ENCODE results near the gene TBX10.
"Not testable (repeated sequence)": the region's sequence is repeated elsewhere in the genome, so short reads cannot be mapped to it uniquely, and the experiment has no call there.

TBX10 gene

DNA sequence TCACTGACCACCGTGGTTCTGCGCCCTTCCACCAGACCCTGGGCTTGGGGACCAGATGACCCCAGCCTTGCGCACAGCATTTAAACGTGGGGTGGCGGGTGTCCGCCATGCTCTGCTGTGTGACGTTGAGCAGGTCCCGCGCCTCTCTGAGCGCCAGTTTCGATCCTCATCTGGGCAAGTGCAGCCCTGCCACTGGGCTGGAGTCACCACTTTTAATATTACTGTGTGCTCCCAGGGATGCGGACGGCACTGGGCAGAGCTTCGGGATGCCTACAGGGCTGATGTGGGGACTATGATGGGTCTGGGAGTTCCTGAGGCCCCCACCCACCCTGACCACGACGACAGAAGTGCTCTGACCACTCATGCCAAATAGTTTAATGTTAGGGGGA lies 8.6 kb downstream of the TBX10 start:
- Mint-ChIP-seq H3K9me3 (no peaks in the 10 kb centered on the region), H3K4me1 (peaks cover 6% of the 10 kb centered on the region), H3K27ac (peak overlapping the region; percentile 91), H3K27me3 (no peaks in the 10 kb centered on the region), H3K4me3 (peak overlapping the region; percentile 90), H3K36me3 (no peaks in the 10 kb centered on the region)

DNA sequence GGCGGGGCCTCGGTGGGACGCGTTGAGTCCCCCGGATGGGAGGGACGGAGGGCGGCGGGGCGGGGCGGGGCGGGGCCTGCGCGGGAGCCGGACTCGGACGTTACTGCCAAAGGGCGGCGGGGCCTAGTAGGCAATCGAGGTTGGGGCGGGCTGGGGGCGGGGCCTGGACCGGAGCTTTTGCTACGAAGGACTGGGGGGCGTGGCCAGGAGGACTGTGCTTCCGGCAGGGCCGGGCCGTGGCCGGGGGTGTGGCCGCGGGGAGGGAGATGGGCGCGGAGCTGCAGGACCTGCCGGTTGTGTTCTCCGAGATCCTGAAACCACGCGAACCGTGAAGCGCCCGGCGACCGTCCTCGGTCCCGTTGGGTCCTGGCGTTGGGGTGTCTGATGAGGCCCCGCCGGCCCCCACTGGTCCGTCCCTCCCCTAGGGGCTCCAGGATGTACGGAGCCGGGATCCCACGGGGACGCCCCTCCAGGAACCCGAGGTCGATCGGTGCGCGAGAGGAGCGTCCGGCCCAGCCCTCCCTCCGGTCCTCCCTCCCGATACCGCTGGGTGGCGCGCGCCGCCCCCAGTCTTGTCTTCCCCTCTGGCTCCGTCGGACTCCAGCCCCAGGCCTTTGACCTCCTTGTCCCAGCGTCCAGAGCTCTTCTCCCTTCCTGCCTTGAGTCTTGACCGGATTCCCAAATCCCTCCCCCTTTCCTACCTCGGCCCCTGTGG lies 9.2 kb downstream of the TBX10 start:
- Mint-ChIP-seq H3K27ac (peak overlapping the region; percentile 91), H3K36me3 (no peaks in the 10 kb centered on the region), H3K4me3 (peak overlapping the region; percentile 90), H3K27me3 (no peaks in the 10 kb centered on the region), H3K4me1 (peaks cover 6% of the 10 kb centered on the region), H3K9me3 (no peaks in the 10 kb centered on the region)

DNA sequence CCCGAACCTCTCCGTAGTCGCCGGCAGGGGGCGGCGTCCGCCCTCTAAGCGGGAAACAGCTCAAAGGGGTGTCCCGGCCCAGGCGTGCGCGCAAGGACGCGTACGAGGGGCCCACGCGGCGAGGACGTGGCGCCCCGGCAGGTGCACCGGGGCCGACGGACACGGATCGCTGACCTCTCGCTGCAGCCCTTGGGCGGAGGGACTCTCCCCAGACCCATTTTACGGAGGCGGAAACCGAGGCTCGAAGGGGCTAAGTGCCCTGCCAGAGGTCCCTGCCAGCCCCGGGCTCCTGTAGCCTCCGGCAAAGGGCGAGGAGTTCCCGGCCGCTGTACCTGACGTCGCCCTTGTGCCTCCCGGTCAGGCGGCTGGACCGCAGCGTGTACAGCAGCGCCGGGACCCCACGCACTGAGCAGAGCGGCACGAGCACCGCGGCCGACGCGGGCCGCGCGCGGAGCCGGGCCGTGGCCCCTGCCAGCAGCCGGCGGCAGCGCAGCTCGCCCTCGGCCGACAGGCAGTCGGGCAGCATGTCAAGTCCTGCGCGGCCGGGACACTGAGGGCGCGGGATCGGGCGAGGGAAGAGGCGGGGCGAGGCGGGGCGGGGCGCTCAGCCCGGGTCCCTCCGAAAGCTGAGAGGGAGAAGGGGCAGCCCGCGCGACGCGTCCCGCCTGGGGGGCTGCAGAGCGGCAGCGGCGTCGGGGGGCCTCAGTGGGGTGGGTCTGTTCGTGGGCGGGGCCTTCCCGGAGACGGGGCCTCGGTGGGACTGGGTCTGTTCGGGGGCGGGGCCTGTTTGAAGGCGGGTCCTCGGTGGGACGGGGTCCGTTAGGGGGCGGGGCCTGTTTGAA lies 10.0 kb downstream of the TBX10 start, which contains the start of gene NUDT8:
NUDT8 (minus strand) TSS at position 552 of the 842 bp plus-strand sequence; CDS start at position 526, 26 bp downstream.
- Mint-ChIP-seq H3K4me1 (peaks cover 6% of the 10 kb centered on the region), H3K27ac (peak within 1 kb of the TSS; percentile 91), H3K36me3 (no peaks in the 10 kb centered on the region), H3K27me3 (no peaks in the 10 kb centered on the region), H3K4me3 (peak within 1 kb of the TSS; percentile 90), H3K9me3 (no peaks in the 10 kb centered on the region)

DNA sequence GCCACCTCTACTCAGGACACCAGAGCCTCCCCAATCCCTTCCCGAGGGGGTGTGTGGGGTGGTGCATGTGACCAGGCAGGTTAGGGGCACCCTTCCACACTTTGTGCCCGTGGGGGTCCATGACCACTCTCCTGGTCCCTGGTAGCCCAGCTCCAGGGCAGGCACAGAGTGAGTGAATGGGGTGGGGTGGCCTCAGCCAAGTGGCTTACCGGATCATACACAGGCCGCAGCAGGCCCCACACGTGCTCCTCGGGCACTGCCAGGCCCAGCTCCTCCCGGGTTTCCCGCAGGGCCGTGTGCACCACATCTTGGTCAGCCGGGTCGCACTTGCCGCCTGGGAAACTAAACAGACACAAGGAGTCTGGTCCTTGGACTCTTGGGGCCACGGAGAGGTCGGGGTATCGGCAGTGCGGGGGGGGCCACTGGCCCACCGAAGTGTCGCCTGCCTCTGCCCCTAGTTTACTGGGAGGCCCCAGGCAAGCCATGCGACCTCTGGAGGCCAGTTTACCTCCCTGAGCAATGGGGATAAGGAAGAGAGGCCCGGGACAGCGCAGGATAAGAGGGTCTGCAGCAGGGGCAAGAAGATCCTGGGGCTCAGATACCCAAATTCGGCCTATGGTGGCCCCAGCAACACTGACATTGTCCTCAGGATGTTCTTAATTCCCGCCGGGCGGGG lies 10.7 kb downstream of the TBX10 start:
- Mint-ChIP-seq H3K4me3 (peak overlapping the region; percentile 49), H3K36me3 (no peaks in the 10 kb centered on the region), H3K27ac (no peak overlapping the region), H3K9me3 (no peaks in the 10 kb centered on the region), H3K27me3 (no peaks in the 10 kb centered on the region), H3K4me1 (peaks cover 6% of the 10 kb centered on the region)

DNA sequence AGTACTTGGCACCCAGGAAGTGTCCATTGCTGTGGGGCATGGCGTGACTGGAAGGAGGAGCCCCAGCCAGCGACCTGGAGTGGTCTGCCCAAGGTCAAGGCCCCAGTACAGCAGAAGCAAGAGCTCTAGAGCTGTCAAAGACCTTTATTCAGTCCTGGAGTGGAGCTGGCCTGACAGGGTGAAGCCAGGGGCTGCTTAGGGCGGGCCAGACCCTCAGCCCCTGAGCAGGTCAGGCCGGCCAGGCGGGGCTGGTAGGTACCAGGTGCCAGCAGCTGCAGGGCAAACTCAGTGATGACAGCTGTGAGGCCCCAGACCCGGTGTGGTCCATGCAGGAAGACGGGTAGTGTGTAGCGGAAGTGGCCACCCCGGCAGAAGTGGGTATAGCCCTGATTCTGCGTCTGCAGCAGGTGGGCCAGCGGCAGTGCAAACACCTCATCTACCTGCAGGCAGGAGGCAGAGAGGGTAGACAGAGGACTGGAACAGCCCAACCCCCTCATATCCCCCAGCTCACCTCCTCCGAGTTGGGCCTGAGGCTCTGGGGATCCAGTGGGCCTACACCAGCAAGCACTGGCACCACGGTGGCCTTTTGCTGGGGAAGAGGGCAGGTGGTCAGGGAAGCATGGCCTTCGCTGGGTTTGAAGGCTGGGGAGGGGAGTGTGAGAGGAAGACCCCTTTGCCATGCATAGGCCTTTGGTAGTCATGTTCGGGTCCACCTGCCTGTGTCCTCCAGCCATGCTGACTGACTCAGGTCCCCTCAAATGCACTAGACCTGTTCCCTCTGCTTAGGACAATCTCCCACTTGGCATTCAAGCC lies 11.5 kb downstream of the TBX10 start:
- no peaks in the 10 kb centered on the region for H3K36me3 Mint-ChIP-seq
- no peak overlapping the region for H3K27ac Mint-ChIP-seq
- peaks cover 6% of the 10 kb centered on the region for H3K4me1 Mint-ChIP-seq
- no peaks in the 10 kb centered on the region for H3K9me3 Mint-ChIP-seq
- H3K4me3 Mint-ChIP-seq, result no peak overlapping the region
- no peaks in the 10 kb centered on the region for H3K27me3 Mint-ChIP-seq

DNA sequence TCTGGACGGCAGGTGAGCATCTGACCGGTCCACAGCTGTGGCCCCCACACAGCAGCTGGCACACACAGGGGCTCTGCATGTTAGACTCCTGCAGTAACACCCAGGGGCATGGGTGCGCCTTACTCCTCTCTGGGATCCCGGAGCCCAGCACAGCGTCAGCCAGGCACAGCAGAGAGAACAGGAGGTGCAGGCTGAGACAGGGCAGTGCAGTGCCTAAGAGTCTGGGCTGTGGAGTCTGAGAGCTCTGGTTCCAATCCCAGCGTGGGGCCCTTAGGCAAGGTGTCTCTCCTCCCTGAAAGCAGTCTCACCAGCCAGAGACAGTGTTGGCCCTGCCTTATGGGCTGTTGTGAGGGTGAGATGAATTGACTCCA lies 12.1 kb downstream of the TBX10 start:
- no peaks in the 10 kb centered on the region for H3K9me3 Mint-ChIP-seq
- peaks cover 6% of the 10 kb centered on the region for H3K4me1 Mint-ChIP-seq
- H3K27me3 Mint-ChIP-seq, result no peaks in the 10 kb centered on the region
- H3K4me3 Mint-ChIP-seq, result no peak overlapping the region
- no peak overlapping the region for H3K27ac Mint-ChIP-seq
- H3K36me3 Mint-ChIP-seq, result no peaks in the 10 kb centered on the region

DNA sequence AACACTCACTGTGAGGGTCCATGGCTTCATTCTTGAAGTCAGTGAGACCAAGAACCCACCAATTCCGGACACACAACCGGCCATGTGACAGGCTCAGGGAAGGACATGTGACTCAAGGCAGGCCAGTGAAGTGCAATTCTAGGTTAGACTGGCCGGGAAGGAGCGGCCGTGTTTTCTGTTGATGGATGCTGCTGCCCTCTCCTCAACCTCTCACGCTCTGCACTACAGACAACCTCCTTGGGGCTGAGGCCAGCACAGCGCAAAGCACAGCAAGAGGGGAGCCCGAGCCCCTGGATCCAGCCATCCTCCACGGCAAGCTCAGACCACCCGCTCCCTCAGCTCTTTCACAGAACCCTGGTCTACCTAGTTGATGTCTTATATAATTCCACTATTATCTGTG lies 12.6 kb downstream of the TBX10 start:
- H3K27me3 Mint-ChIP-seq, result no peaks in the 10 kb centered on the region
- no peak overlapping the region for H3K4me3 Mint-ChIP-seq
- no peak overlapping the region for H3K27ac Mint-ChIP-seq
- H3K36me3 Mint-ChIP-seq, result no peaks in the 10 kb centered on the region
- peaks cover 6% of the 10 kb centered on the region for H3K4me1 Mint-ChIP-seq
- H3K9me3 Mint-ChIP-seq, result no peaks in the 10 kb centered on the region

DNA sequence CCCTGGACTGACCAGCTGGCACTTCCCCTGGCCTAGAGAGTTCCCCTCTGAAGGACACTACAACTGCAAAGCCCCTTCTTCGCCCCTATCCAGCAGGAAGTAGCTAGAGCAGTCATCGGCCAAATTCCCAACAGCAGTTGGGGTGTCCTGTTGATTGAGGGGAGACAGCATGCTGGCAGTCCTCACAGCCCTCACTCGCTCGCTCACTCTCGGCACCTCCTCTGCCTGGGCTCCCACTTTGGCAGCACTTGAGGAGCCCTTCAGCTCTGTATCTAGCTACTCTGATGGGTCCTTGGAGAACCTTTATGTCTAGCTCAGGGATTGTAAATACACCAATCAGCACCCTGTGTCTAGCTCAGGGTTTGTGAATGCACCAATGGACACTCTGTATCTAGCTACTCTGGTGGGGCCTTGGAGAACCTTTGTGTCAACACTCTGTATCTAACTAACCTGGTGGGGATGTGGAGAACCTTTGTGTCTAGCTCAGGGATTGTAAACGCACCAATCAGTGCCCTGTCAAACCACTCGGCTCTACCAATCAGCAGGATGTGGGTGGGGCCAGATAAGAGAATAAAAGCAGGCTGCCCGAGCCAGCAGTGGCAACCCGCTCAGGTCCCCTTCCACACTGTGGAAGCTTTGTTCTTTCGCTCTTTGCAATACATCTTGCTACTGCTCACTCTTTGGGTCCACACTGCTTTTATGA lies 13.3 kb downstream of the TBX10 start:
- peak overlapping the region; percentile 76 for H3K27ac Mint-ChIP-seq
- not testable (repeated sequence) for H3K4me1 Mint-ChIP-seq, H3K9me3 Mint-ChIP-seq, H3K36me3 Mint-ChIP-seq, H3K27me3 Mint-ChIP-seq, H3K4me3 Mint-ChIP-seq

DNA sequence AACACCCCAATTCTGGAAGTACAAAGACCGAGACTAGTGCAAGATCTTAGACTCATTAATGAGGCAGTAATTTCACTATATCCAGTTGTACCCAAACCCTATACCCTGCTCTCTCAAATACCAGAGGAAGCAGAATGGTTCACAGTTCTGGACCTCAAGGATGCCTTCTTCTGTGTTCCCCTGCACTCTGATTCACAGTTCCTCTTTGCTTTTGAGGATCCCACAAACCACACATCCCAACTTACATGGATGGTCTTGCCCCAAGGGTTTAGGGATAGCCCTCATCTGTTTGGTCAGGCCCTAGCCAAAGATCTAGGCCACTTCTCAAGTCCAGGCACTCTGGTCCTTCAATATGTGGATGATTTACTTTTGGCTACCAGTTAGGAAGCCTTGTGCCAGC lies 15.8 kb downstream of the TBX10 start:
- not testable (repeated sequence) for H3K27ac Mint-ChIP-seq, H3K4me1 Mint-ChIP-seq, H3K36me3 Mint-ChIP-seq, H3K27me3 Mint-ChIP-seq, H3K4me3 Mint-ChIP-seq, H3K9me3 Mint-ChIP-seq

DNA sequence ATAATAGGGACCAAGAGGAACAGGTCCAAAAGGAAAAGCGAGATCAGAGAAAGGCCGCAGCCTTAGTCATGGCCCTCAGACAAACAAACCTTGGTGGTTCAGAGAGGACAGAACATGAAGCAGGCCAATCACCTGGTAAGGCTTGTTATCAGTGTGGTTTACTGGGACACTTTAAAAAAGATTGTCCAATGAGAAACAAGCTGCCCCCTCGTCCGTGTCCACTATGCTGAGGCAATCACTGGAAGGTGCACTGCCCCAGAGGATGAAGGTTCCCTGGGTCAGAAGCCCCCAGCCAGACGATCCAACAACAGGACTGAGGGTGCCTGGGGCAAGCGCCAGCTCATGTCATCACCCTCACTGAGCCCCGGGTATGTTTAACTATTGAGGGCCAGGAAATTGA lies 16.7 kb downstream of the TBX10 start:
- H3K27ac Mint-ChIP-seq, H3K9me3 Mint-ChIP-seq: not testable (repeated sequence)

DNA sequence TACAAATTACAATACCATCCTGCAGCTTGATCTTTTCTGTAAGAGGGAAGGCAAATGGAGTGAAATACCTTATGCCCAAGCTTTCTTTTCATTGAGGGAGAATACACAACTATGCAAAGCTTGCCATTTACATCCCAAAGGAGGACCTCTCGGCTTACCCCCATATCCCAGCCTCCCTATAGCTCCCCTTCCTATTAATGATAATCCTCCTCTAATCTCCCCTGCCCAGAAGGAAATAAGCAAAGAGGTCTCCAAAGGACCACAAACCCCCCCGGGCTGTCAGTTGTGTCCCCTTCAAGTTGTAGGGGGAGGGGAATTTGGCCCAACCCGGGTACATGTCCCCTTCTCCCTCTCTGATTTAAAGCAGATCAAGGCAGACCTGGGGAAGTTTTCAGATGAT lies 17.6 kb downstream of the TBX10 start:
- H3K4me3 Mint-ChIP-seq, H3K27ac Mint-ChIP-seq, H3K36me3 Mint-ChIP-seq, H3K9me3 Mint-ChIP-seq, H3K27me3 Mint-ChIP-seq, H3K4me1 Mint-ChIP-seq: not testable (repeated sequence)

More for the DNA sequence above, 16.7 kb downstream of the TBX10 start:
- H3K4me3 Mint-ChIP-seq, H3K27me3 Mint-ChIP-seq, H3K4me1 Mint-ChIP-seq, H3K36me3 Mint-ChIP-seq: not testable (repeated sequence)

DNA sequence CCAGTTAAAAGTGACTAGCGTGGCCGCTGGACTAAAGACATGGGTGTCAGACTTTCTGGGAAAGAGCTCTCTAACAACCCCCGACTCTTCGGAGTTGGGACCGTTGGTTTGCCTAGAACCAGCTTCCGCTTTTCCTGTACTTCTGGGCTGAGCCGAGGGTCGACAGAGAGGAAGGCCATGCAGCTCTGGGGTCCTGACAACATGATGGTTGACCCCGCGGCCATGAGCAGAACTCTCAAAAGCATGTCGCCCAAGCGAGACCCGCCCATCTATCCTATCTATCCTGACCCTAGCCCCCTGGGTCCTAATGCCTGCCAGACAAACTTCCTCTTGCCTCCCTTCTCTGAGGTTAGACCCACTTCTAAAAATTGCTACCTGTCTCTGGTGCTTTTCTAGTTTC lies 18.9 kb downstream of the TBX10 start:
- H3K4me3 Mint-ChIP-seq, H3K27me3 Mint-ChIP-seq, H3K36me3 Mint-ChIP-seq, H3K9me3 Mint-ChIP-seq, H3K27ac Mint-ChIP-seq, H3K4me1 Mint-ChIP-seq: not testable (repeated sequence)

DNA sequence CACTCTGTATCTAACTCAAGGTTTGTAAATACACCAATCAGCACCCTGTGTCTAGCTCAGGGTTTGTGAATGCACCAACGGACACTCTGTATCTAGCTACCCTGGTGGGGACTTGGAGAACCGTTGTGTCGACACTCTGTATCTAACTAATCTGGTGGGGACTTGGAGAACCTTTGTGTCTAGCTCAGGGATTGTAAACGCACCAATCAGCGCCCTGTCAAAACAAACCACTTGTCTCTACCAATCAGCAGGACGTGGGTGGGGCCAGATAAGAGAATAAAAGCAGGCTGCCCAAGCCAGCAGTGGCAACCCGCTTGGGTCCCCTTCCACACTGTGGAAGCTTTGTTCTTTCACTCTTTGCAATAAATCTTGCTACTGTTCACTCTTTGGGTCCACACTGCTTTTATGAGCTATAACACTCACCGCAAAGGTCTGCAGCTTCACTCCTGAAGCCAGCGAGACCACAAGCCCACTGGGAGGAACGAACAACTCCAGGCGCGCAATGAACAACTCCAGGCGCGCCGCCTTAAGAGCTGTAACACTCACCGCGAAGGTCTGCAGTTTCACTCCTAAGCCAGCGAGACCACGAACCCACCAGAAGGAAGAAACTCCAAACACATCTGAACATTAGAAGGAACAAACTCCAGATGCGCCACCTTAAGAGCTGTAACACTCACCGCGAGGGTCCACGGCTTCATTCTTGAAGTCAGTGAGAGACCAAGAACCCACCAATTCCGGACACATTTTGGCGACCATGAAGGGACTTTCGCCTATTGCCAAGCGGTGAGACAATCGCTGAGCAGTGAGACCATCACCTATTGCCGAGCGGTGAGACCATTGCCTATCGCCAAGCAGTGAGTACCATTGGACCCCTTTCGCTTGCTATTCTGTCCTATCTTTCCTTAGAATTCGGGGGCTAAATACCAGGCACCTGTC lies 19.6 kb downstream of the TBX10 start:
- H3K27ac Mint-ChIP-seq, H3K36me3 Mint-ChIP-seq, H3K4me1 Mint-ChIP-seq, H3K4me3 Mint-ChIP-seq, H3K9me3 Mint-ChIP-seq, H3K27me3 Mint-ChIP-seq: not testable (repeated sequence)

DNA sequence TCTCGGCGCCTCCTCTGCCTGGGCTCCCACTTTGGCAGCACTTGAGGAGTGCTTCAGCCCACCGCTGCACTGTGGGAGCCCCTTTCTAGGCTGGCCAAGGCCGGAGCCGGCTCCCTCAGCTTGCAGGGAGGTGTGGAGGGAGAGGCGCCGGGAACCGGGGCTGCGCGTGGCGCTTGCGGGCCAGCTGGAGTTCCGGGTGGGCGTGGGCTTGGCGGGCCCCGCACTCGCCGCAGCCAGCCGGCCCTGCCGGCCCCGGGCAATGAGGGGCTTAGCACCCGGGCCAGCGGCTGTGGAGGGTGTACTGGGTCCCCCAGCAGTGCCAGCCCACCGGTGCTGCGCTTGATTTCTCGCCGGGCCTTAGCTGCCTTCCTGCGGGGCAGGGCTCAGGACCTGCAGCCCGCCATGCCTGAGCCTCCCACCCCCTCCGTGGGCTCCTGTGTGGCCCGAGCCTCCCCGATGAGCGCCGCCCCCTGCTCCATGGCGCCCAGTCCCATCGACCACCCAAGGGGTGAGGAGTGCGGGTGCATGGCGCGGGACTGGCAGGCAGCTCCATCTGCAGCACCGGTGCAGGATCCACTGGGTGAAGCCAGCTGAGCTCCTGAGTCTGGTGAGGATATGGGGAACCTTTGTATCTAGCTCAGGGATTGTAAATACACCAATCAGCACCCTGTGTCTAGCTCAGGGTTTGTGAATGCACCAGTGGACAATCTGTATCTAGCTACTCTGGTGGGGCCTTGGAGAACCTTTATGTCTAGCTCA lies 20.5 kb downstream of the TBX10 start:
- H3K27me3 Mint-ChIP-seq, H3K27ac Mint-ChIP-seq, H3K4me3 Mint-ChIP-seq, H3K9me3 Mint-ChIP-seq, H3K36me3 Mint-ChIP-seq: not testable (repeated sequence)
- H3K4me1 Mint-ChIP-seq, result peaks cover 10% of the 10 kb centered on the region
